HL-60/S4 treated with retinoic acid at 250 ng/mL for 4 days and 3 days (cell line): ENCODE data around the gene APOE.
"Not testable (repeated sequence)": the region's sequence is repeated elsewhere in the genome, so short reads cannot be mapped to it uniquely, and the experiment has no call there.

Experiments used
- in situ Hi-C: fragments of 300-500 bp; cut with MboI; formaldehyde crosslinking; loops from 2 replicates; pipeline ENCODE4 v1.7.0; 2022; ENCODE audit warnings: low sequenced_read_pairs

The APOE gene

DNA sequence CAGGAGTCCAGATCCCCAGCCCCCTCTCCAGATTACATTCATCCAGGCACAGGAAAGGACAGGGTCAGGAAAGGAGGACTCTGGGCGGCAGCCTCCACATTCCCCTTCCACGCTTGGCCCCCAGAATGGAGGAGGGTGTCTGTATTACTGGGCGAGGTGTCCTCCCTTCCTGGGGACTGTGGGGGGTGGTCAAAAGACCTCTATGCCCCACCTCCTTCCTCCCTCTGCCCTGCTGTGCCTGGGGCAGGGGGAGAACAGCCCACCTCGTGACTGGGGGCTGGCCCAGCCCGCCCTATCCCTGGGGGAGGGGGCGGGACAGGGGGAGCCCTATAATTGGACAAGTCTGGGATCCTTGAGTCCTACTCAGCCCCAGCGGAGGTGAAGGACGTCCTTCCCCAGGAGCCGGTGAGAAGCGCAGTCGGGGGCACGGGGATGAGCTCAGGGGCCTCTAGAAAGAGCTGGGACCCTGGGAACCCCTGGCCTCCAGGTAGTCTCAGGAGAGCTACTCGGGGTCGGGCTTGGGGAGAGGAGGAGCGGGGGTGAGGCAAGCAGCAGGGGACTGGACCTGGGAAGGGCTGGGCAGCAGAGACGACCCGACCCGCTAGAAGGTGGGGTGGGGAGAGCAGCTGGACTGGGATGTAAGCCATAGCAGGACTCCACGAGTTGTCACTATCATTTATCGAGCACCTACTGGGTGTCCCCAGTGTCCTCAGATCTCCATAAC lies at the start of gene APOE:
TSS of gene APOE (plus strand) at position 360 of the 724 bp plus-strand sequence. CDS start 829 bp downstream, outside the sequence.
- in situ Hi-C loops: no loop called here

GRCh38 chr19:44856421-44857083 lies 49.0 kb upstream of the APOE start:
- in situ Hi-C loops: no loop called here

DNA sequence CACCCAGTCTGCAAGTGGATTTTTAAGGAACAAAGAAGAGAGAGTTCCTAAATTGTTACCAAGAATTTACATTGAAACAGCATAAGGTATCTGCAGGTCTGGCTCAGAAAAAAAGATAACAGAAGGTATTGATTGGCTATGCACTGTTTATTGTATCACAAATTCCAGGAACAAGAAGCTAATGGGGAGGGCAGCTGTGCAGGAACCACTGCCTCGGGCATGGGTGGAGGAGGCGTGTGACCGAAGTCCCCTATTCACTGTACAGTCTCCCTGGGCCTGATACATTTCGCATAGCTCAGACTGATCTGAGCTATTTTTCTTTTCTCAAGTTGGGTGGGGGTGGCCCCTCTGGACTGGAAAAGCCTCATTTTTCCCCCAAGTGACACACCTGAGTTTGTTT lies 47.8 kb upstream of the APOE start:
- in situ Hi-C loops: no loop called here

GRCh38 chr19:44861576-44861975 lies 44.0 kb upstream of the APOE start:
- in situ Hi-C loops: not testable (repeated sequence)

- in situ Hi-C loops: no loop called here
These were observed 41.6 kb upstream of the APOE start for GRCh38 chr19:44863990-44864389.

GRCh38 chr19:44865196-44865767 lies 40.3 kb upstream of the APOE start:
- in situ Hi-C loops: no loop called here

DNA sequence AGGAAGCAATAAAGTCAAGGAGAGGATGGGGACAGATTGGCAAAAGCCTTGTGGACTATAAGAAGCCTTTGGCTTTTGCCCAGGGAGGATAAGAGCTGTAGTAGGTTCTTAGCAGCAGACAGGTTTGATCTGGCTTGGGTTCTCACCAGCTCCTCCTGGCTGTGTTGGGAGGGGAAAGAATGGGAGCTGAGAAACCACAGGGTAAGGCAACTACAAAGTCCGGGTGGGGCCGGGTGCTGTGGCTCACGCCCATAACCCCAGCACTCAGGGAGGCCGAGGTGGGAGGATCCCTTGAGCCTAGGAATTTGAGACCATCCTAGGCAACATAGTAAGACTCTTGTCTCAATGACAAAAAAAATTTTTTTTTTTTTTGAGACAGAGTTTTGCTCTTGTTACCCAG lies 38.9 kb upstream of the APOE start:
- in situ Hi-C loops: no loop called here

DNA sequence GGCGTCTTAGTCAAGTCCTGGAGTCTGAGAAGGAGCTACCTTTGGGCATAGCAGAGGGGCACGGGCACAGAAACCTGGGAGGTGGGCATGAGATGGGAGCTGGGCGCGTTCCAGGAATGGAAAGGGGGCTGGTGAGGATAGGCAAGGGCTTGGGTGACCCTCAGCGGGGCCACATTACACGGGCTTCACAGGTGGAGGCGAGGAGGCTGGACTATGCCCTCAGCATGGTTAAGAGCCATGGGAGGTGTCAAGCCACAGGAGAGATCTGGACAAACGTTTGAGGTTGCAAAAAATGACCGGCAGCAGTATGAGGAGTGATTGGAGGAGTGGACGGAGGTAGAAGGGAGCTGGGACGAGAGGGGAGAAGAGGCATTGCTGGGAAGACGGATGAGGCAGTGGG lies 38.0 kb upstream of the APOE start:
- in situ Hi-C loops: no loop called here

GRCh38 chr19:44869733-44870470 lies 35.7 kb upstream of the APOE start:
- in situ Hi-C loops: no loop called here

DNA sequence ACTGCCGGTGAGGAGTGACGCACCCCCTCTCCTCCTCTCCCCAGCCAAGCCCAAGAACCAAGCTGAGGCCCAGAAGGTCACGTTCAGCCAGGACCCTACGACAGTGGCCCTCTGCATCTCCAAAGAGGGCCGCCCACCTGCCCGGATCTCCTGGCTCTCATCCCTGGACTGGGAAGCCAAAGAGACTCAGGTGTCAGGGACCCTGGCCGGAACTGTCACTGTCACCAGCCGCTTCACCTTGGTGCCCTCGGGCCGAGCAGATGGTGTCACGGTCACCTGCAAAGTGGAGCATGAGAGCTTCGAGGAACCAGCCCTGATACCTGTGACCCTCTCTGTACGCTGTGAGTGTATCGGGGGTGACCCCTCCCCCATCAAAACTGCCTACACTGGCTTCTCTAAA lies 33.8 kb upstream of the APOE start:
- in situ Hi-C loops: no loop called here

GRCh38 chr19:44872661-44873060 lies 32.9 kb upstream of the APOE start:
- in situ Hi-C loops: no loop called here

- in situ Hi-C loops: no loop called here
These were observed 31.3 kb upstream of the APOE start for GRCh38 chr19:44874317-44874716.

GRCh38 chr19:44875666-44876451 lies 29.7 kb upstream of the APOE start:
- in situ Hi-C loops: no loop called here

GRCh38 chr19:44876930-44877535 lies 28.6 kb upstream of the APOE start:
- in situ Hi-C loops: no loop called here

DNA sequence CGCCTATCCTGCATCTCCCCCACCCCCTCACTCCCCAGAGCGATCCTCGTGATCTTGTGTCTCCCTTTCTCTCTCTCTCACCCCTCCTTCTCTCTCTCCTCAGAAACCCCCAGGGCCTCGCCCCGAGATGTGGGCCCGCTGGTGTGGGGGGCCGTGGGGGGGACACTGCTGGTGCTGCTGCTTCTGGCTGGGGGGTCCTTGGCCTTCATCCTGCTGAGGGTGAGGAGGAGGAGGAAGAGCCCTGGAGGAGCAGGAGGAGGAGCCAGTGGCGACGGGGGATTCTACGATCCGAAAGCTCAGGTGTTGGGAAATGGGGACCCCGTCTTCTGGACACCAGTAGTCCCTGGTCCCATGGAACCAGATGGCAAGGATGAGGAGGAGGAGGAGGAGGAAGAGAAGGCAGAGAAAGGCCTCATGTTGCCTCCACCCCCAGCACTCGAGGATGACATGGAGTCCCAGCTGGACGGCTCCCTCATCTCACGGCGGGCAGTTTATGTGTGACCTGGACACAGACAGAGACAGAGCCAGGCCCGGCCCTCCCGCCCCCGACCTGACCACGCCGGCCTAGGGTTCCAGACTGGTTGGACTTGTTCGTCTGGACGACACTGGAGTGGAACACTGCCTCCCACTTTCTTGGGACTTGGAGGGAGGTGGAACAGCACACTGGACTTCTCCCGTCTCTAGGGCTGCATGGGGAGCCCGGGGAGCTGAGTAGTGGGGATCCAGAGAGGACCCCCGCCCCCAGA lies 27.3 kb upstream of the APOE start:
- in situ Hi-C loops: no loop called here

- in situ Hi-C loops: no loop called here
These were observed 26.1 kb upstream of the APOE start for GRCh38 chr19:44879309-44880065.

- in situ Hi-C loops: no loop called here
These were observed 23.5 kb upstream of the APOE start for GRCh38 chr19:44882063-44882462.

DNA sequence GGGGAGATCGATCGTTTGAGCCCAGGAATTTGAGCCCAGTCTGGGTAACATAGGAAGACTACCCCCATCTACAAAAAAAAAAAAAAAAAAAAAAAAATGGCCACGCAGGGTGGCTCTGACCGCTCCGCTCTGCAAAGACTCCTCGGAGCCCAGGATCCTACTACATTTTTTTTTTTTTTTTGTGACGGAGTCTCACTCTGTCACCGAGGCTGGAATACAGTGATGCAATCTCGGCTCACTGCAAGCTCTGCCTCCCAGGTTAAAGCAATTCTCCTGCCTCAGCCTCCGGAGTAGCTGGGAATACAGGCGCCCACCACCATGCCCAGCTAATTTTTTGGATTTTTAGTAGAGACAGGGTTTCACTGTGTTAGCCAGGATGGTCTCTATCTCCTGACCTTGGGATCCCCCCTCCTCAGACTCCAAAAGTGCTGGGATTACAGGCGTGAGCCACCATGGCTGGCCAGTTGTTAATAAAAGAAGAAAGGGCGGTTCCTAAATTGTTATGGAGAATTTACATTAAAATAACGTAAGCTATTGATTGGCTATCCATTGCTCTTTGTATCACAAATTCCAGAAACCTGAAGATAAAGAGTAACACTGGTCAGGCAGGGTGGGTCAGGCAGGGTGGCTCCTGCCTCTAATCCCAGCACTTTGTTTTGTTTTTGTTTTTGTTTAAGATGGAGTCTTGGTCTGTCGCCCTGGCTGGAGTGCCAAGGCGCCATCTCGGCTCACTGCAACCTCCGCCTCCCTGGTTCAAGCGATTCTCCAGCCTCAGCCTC lies 22.8 kb upstream of the APOE start:
- in situ Hi-C loops: not testable (repeated sequence)
